ENCODE measurements around the gene BSN. TPM values are rescaled to one million over a fixed set of nuclear protein-coding genes. Genes with fewer than 3 reads are reported as not detected.
A peak's percentile ranks its signal among the peaks of the same experiment; 100 is the strongest.

BSN gene
- total RNA-seq, 6 experiments from 2014 or later, result 0.31 to 0.68 (median 0.50) TPM

GRCh38 chr3:49673121-49673714 lies 118.9 kb downstream of the BSN start:
- DNase-seq, result no peak
- TF ChIP-seq CTCF (IDR thresholded peaks at IDR 0.05), result no peak
- TF ChIP-seq POLR2A (IDR thresholded peaks at IDR 0.05), result no peak
- H3K4me3 ChIP-seq, result peak overlapping the region; percentile 75 to 86 (median 84)
- peak; percentile 0 to 7 (median 0) for ATAC-seq
- no peaks in the 10 kb centered on the region for H3K27me3 ChIP-seq
- intact Hi-C loops (cut with DNase I), result loop anchor here in 1 of 2 donors (5.0 kb wide), 1 partner anchor 131 kb away; no protein-coding TSS in a partner anchor
- H3K4me1 ChIP-seq, result peaks cover 2 to 58% (median 22%) of the 10 kb centered on the region in 4 donors
- no peaks in the 10 kb centered on the region for H3K9me3 ChIP-seq
- 0% methylated on average over 1 of the region's 17 CpGs for WGBS (ENCODE audit: insufficient coverage, low coverage, low lambda C conversion rate, missing lambda C conversion rate)
- peak overlapping the region; percentile 77 to 90 (median 86) for H3K27ac ChIP-seq
- peaks cover 0 to 20% (median 9%) of the 10 kb centered on the region in 4 donors for H3K36me3 ChIP-seq

- peak; percentile 98 to 99 (median 99) for DNase-seq
- intact Hi-C loops (cut with DNase I), result loop anchor here in 1 of 2 donors (5.0 kb wide), 1 partner anchor 132 kb away; no protein-coding TSS in a partner anchor
- peak within 1 kb of the TSS; percentile 77 to 90 (median 86) for H3K27ac ChIP-seq
- 0% methylated on average over 25 of the region's 71 CpGs for WGBS (ENCODE audit: insufficient coverage, low coverage, low lambda C conversion rate, missing lambda C conversion rate)
- TF ChIP-seq POLR2A (IDR thresholded peaks at IDR 0.05) (peak; percentile 77), CTCF (IDR thresholded peaks at IDR 0.05) (no peak)
- ATAC-seq, result peak; percentile 79 to 87 (median 82)
- no peaks in the 10 kb centered on the region for H3K9me3 ChIP-seq
- peaks cover 0 to 27% (median 11%) of the 10 kb centered on the region in 4 donors for H3K36me3 ChIP-seq
- no peaks in the 10 kb centered on the region for H3K27me3 ChIP-seq
- peaks cover 2 to 51% (median 18%) of the 10 kb centered on the region in 4 donors for H3K4me1 ChIP-seq
- peak within 1 kb of the TSS; percentile 75 to 86 (median 84) for H3K4me3 ChIP-seq
Measured at GRCh38 chr3:49673715-49674496, 119.6 kb downstream of the BSN start, which contains the start of gene APEH. Gene APEH (plus strand): TSS chr3:49674351. CDS start chr3:49674402, 51 bp downstream.

GRCh38 chr3:49674497-49674983 lies 120.3 kb downstream of the BSN start:
- intact Hi-C loops (cut with DNase I), result loop anchor here in 1 of 2 donors (5.0 kb wide), 1 partner anchor 132 kb away; no protein-coding TSS in a partner anchor
- Histone ChIP-seq H3K27me3 (no peaks in the 10 kb centered on the region), H3K9me3 (no peaks in the 10 kb centered on the region), H3K4me1 (peaks cover 0 to 45% (median 15%) of the 10 kb centered on the region in 4 donors), H3K36me3 (peaks cover 0 to 33% (median 14%) of the 10 kb centered on the region in 4 donors), H3K27ac (peak overlapping the region; percentile 16 to 90 (median 86)), H3K4me3 (peak overlapping the region; percentile 75 to 86 (median 84))
- DNase-seq, result peak in 1 of 3 donors; percentile 64
- under 1% methylated on average over 26 of the region's 34 CpGs for WGBS (ENCODE audit: insufficient coverage, low coverage, low lambda C conversion rate, missing lambda C conversion rate)
- ATAC-seq, result peak in 3 of 4 donors; percentile 0 to 1 (median 0)
- TF ChIP-seq CTCF (IDR thresholded peaks at IDR 0.05) (no peak), POLR2A (IDR thresholded peaks at IDR 0.05) (no peak)

GRCh38 chr3:49675912-49676311 lies 121.6 kb downstream of the BSN start:
- no peak for TF ChIP-seq POLR2A (IDR thresholded peaks at IDR 0.05)
- TF ChIP-seq CTCF (IDR thresholded peaks at IDR 0.05), result no peak
- Histone ChIP-seq H3K27me3 (no peaks in the 10 kb centered on the region), H3K36me3 (peaks cover 0 to 45% (median 20%) of the 10 kb centered on the region in 4 donors), H3K4me1 (peaks cover 0 to 31% (median 8%) of the 10 kb centered on the region in 4 donors), H3K27ac (no peak overlapping the region), H3K9me3 (no peaks in the 10 kb centered on the region), H3K4me3 (no peak overlapping the region)
- 100% methylated on average over 1 of the region's 11 CpGs for WGBS (ENCODE audit: insufficient coverage, low coverage, low lambda C conversion rate, missing lambda C conversion rate)
- DNase-seq, result no peak
- ATAC-seq, result no peak
- intact Hi-C loops (cut with DNase I), result no loop called here

Measured in right lobe of liver (tissue), 6 donors.